T-helper 17 cell (primary cell): ENCODE measurements around the gene UBE2V1. TPM values are rescaled to one million over a fixed set of nuclear protein-coding genes. Genes with fewer than 3 reads are reported as not detected.
A peak's percentile ranks its signal among the peaks of the same experiment; 100 is the strongest.
"Not testable (repeated sequence)": the region's sequence is repeated elsewhere in the genome, so short reads cannot be mapped to it uniquely, and the experiment has no call there.

Source experiments
- ATAC-seq: fragments of 150-1000 bp; cut with Tn5 transposase; 2 replicates; pipeline ENCODE4 v1.10.0; 2021; ENCODE audit warnings: mild to moderate bottlenecking, moderate library complexity
- DNase-seq, 3 donors: peaks; one replicate each; pipeline versions ENCODE4 v3.0.0 to v3.0.0-alpha.2; 2020 to 2021
- H3K9me3 ChIP-seq: one replicate; pipeline ENCODE4 v1.7.0; 2013; ENCODE audit warnings: low read length, mild to moderate bottlenecking; ENCODE audit not compliant: control insufficient read depth, poor library complexity, severe bottlenecking
- H3K27ac Mint-ChIP-seq: one replicate; pipeline ENCODE4 v1.8.0; 2022; ENCODE audit warnings: mild to moderate bottlenecking, moderate library complexity, mixed read lengths
- H3K27me3 Mint-ChIP-seq: one replicate; pipeline ENCODE4 v1.8.0; 2022; ENCODE audit warnings: mixed read lengths
- H3K36me3 Mint-ChIP-seq: one replicate; pipeline ENCODE4 v1.8.0; 2022; ENCODE audit warnings: low read depth, mixed read lengths
- H3K4me1 Mint-ChIP-seq: one replicate; pipeline ENCODE4 v1.8.0; 2022; ENCODE audit warnings: mild to moderate bottlenecking, mixed read lengths
- H3K4me3 Mint-ChIP-seq: one replicate; pipeline ENCODE4 v1.8.0; 2022; ENCODE audit warnings: mild to moderate bottlenecking, moderate library complexity, mixed read lengths
- total RNA-seq, 4 donors: library from RNA in 2 of 4; stranded (reverse) in 2 of 4; gene quantifications; one replicate each; pipeline ENCODE4 v1.2.3 and lab custom pipeline; 2022 to 2026

UBE2V1 gene
- total RNA-seq, 2 donors from 2014 or later = 124 to 151 TPM

GRCh38 chr20:50115591-50116367 lies 2.8 kb upstream of the UBE2V1 start:
- Mint-ChIP-seq H3K4me3 (peak overlapping the region; percentile 88), H3K27ac (peak overlapping the region; percentile 88), H3K27me3 (no peaks in the 10 kb centered on the region), H3K4me1 (peaks cover 44% of the 10 kb centered on the region), H3K36me3 (peaks cover 5% of the 10 kb centered on the region)
- ATAC-seq (peak; percentile 87), DNase-seq (peak; percentile 79 to 84 (median 79))
- H3K9me3 ChIP-seq = no peaks in the 10 kb centered on the region

GRCh38 chr20:50115041-50115512 lies 2.1 kb upstream of the UBE2V1 start:
- Mint-ChIP-seq H3K4me3 (peak overlapping the region; percentile 88), H3K27ac (peak overlapping the region; percentile 88), H3K36me3 (peaks cover 7% of the 10 kb centered on the region), H3K4me1 (peaks cover 50% of the 10 kb centered on the region), H3K27me3 (no peaks in the 10 kb centered on the region)
- ATAC-seq (no peak), DNase-seq (no peak)
- no peaks in the 10 kb centered on the region for H3K9me3 ChIP-seq

GRCh38 chr20:50113420-50114224 lies 672 bp upstream of the UBE2V1 start:
- Mint-ChIP-seq H3K4me1 (peaks cover 62% of the 10 kb centered on the region), H3K36me3 (peaks cover 7% of the 10 kb centered on the region), H3K27me3 (no peaks in the 10 kb centered on the region), H3K4me3 (peak overlapping the region; percentile 99), H3K27ac (peak overlapping the region; percentile 99)
- H3K9me3 ChIP-seq = no peaks in the 10 kb centered on the region
- DNase-seq = no peak
- no peak for ATAC-seq

- peak overlapping the region; percentile 99 for H3K27ac Mint-ChIP-seq
- ATAC-seq = no peak
- H3K4me1 Mint-ChIP-seq = peaks cover 78% of the 10 kb centered on the region
- H3K4me3 Mint-ChIP-seq = peak overlapping the region; percentile 99
- DNase-seq = no peak
- peaks cover 12% of the 10 kb centered on the region for H3K36me3 Mint-ChIP-seq
- H3K9me3 ChIP-seq = no peaks in the 10 kb centered on the region
- no peaks in the 10 kb centered on the region for H3K27me3 Mint-ChIP-seq
These were observed 988 bp downstream of the UBE2V1 start for GRCh38 chr20:50111829-50112495.

- ATAC-seq (no peak), DNase-seq (no peak)
- peaks cover 76% of the 10 kb centered on the region for H3K4me1 Mint-ChIP-seq
These were observed 1.7 kb downstream of the UBE2V1 start for GRCh38 chr20:50111120-50111828.

GRCh38 chr20:50110141-50111047 lies 2.6 kb downstream of the UBE2V1 start:
- no peaks in the 10 kb centered on the region for H3K9me3 ChIP-seq
- DNase-seq (no peak), ATAC-seq (peak; percentile 16)
- peak overlapping the region; percentile 80 for H3K4me3 Mint-ChIP-seq
- peak overlapping the region; percentile 99 for H3K27ac Mint-ChIP-seq
- peaks cover 73% of the 10 kb centered on the region for H3K4me1 Mint-ChIP-seq
- H3K36me3 Mint-ChIP-seq = peaks cover 10% of the 10 kb centered on the region
- no peaks in the 10 kb centered on the region for H3K27me3 Mint-ChIP-seq

More at GRCh38 chr20:50111120-50111828, 1.7 kb downstream of the UBE2V1 start:
- peaks cover 12% of the 10 kb centered on the region for H3K36me3 Mint-ChIP-seq
- peak overlapping the region; percentile 99 for H3K27ac Mint-ChIP-seq
- H3K27me3 Mint-ChIP-seq = no peaks in the 10 kb centered on the region
- H3K4me3 Mint-ChIP-seq = peak overlapping the region; percentile 99
- H3K9me3 ChIP-seq = no peaks in the 10 kb centered on the region

GRCh38 chr20:50108556-50109235 lies 4.3 kb downstream of the UBE2V1 start:
- H3K9me3 ChIP-seq = no peaks in the 10 kb centered on the region
- no peak for ATAC-seq
- H3K27ac Mint-ChIP-seq = peak overlapping the region; percentile 88
- H3K4me1 Mint-ChIP-seq = peaks cover 65% of the 10 kb centered on the region
- no peak for DNase-seq
- no peak overlapping the region for H3K4me3 Mint-ChIP-seq
- no peaks in the 10 kb centered on the region for H3K27me3 Mint-ChIP-seq
- H3K36me3 Mint-ChIP-seq = peaks cover 10% of the 10 kb centered on the region

GRCh38 chr20:50107796-50108331 lies 5.1 kb downstream of the UBE2V1 start:
- no peaks in the 10 kb centered on the region for H3K27me3 Mint-ChIP-seq
- peak overlapping the region; percentile 77 for H3K4me3 Mint-ChIP-seq
- H3K9me3 ChIP-seq = no peaks in the 10 kb centered on the region
- no peak for DNase-seq
- H3K36me3 Mint-ChIP-seq = peaks cover 11% of the 10 kb centered on the region
- H3K4me1 Mint-ChIP-seq = peaks cover 62% of the 10 kb centered on the region
- peak overlapping the region; percentile 88 for H3K27ac Mint-ChIP-seq
- no peak for ATAC-seq

- H3K36me3 Mint-ChIP-seq = peaks cover 10% of the 10 kb centered on the region
- ATAC-seq (no peak), DNase-seq (no peak)
- no peak overlapping the region for H3K4me3 Mint-ChIP-seq
- peaks cover 63% of the 10 kb centered on the region for H3K4me1 Mint-ChIP-seq
- H3K27me3 Mint-ChIP-seq = no peaks in the 10 kb centered on the region
- no peaks in the 10 kb centered on the region for H3K9me3 ChIP-seq
- peak overlapping the region; percentile 88 for H3K27ac Mint-ChIP-seq
These were observed 5.8 kb downstream of the UBE2V1 start for GRCh38 chr20:50107086-50107660.

- not testable (repeated sequence) for DNase-seq, H3K9me3 ChIP-seq, H3K4me3 Mint-ChIP-seq, ATAC-seq, H3K27me3 Mint-ChIP-seq
- peak overlapping the region; percentile 43 for H3K27ac Mint-ChIP-seq
- H3K4me1 Mint-ChIP-seq = peaks cover 63% of the 10 kb centered on the region
- peaks cover 10% of the 10 kb centered on the region for H3K36me3 Mint-ChIP-seq
These were observed 6.3 kb downstream of the UBE2V1 start for GRCh38 chr20:50106669-50107068.
